SK-N-MC (cell line): ENCODE results near the gene RMDN3.

Experiments used
- EZH2 ChIP-seq: fragments of 200-600 bp; sonication (generic); IDR thresholded peaks from one replicate; pipeline ENCODE4 v1.6.1; 2017; ENCODE audit warnings: antibody characterized with exemption
- POLR2AphosphoS5 ChIP-seq: IDR thresholded peaks from 2 replicates; pipeline ENCODE4 v1.6.1; 2012; ENCODE audit warnings: mild to moderate bottlenecking, low read depth, low read length, borderline replicate concordance

- TF ChIP-seq POLR2AphosphoS5 (no peak), EZH2 (no peak)
Measured at GRCh38 chr15:40756938-40757337, 1.9 kb upstream of the RMDN3 start.
